MCF 10A (cell line): ENCODE data around the gene ST3GAL3. TPM values are rescaled to one million over a fixed set of nuclear protein-coding genes. Genes with fewer than 3 reads are reported as not detected.

Experiments used
- BruUV-seq: library from RNA; stranded (reverse); fragments of 400-500 nt; replicated peaks from 2 replicates; lab custom pipeline; 2021; lab: Mats Ljungman, UMichigan
- CTCF ChIA-PET: fragments of 300-600 bp; sonication (Branson Sonifier 250); formaldehyde crosslinking; extraction: SDS; loops from one replicate; lab custom pipeline; 2021; ENCODE audit warnings: antibody characterized with exemption, inconsistent platforms; lab: Yijun Ruan, JAX
- POLR2A ChIA-PET: fragments of 300-600, 350-650 bp; sonication (Branson Sonifier 250); formaldehyde crosslinking; extraction: SDS; loops from one replicate; lab custom pipeline; 2020; ENCODE audit warnings: antibody characterized with exemption, inconsistent platforms; lab: Yijun Ruan, JAX
- DNase-seq: peaks from one replicate; pipeline ENCODE4 v3.0.0-alpha.2; 2018; ENCODE audit not compliant: unreplicated experiment
- H3K27ac Mint-ChIP-seq: one replicate; pipeline ENCODE4 v1.8.0; 2022; ENCODE audit warnings: mild to moderate bottlenecking, low read depth, mixed read lengths; ENCODE audit not compliant: unreplicated experiment
- H3K27me3 Mint-ChIP-seq: one replicate; pipeline ENCODE4 v1.8.0; 2022; ENCODE audit warnings: mixed read lengths; ENCODE audit not compliant: insufficient read depth, unreplicated experiment
- H3K36me3 Mint-ChIP-seq: one replicate; pipeline ENCODE4 v1.8.0; 2022; ENCODE audit warnings: mild to moderate bottlenecking, moderate library complexity, mixed read lengths; ENCODE audit not compliant: insufficient read depth, unreplicated experiment
- H3K4me1 Mint-ChIP-seq: one replicate; pipeline ENCODE4 v1.8.0; 2022; ENCODE audit warnings: mixed read lengths; ENCODE audit not compliant: insufficient read depth, unreplicated experiment
- H3K4me3 Mint-ChIP-seq: one replicate; pipeline ENCODE4 v1.8.0; 2022; ENCODE audit warnings: mild to moderate bottlenecking, moderate library complexity, mixed read lengths; ENCODE audit not compliant: unreplicated experiment
- H3K9me3 Mint-ChIP-seq: one replicate; pipeline ENCODE4 v1.8.0; 2022; ENCODE audit warnings: mixed read lengths; ENCODE audit not compliant: unreplicated experiment
- CTCF ChIP-seq: fragments of 200-600 bp; IDR thresholded peaks from one replicate; pipeline ENCODE4 v1.8.0; 2022; ENCODE audit warnings: antibody characterized with exemption, mild to moderate bottlenecking; ENCODE audit not compliant: unreplicated experiment
- intact Hi-C: fragments of 100-400 bp; cut with micrococcal nuclease; formaldehyde crosslinking; loops from 2 replicates; pipeline ENCODE4 v1.14.1; 2022
- total RNA-seq: library from RNA; stranded (reverse); gene quantifications from 2 replicates; pipeline ENCODE4 v1.2.3, GENCODE V29; 2022

ST3GAL3 gene
- total RNA-seq, 1 experiment from 2014 or later: 24.2 TPM

GRCh38 chr1:43796111-43796581, 88.8 kb downstream of the ST3GAL3 start:
- Mint-ChIP-seq H3K9me3 (no peaks in the 10 kb centered on the region), H3K27ac (no peak overlapping the region), H3K36me3 (peaks cover 7% of the 10 kb centered on the region), H3K27me3 (no peaks in the 10 kb centered on the region), H3K4me1 (peaks cover 5% of the 10 kb centered on the region), H3K4me3 (no peak overlapping the region)
- intact Hi-C loops: no loop called here
- no TSS peak for BruUV-seq
- no peak for TF ChIP-seq CTCF
- POLR2A ChIA-PET: interaction anchor here (0.5 to 0.7 kb wide), 3 partner anchors 22 to 97 kb away, joined by 3 to 4 read pairs (median 3); no protein-coding TSS in a partner anchor
- DNase-seq: peak; percentile 45
- CTCF ChIA-PET: no interaction called here

- Mint-ChIP-seq H3K4me1 (peaks cover 5% of the 10 kb centered on the region), H3K9me3 (no peaks in the 10 kb centered on the region), H3K36me3 (peaks cover 15% of the 10 kb centered on the region), H3K4me3 (no peak overlapping the region), H3K27me3 (no peaks in the 10 kb centered on the region), H3K27ac (no peak overlapping the region)
- intact Hi-C loops: no loop called here
- no peak for TF ChIP-seq CTCF
- no TSS peak for BruUV-seq
- DNase-seq: no peak
- CTCF ChIA-PET: interaction anchor here (1.0 kb wide), 1 partner anchor 137 kb away, joined by 3 read pairs; no protein-coding TSS in a partner anchor
- POLR2A ChIA-PET: no interaction called here
Measured at GRCh38 chr1:43797891-43798290, 90.6 kb downstream of the ST3GAL3 start.

- H3K27me3 Mint-ChIP-seq: no peaks in the 10 kb centered on the region
- peaks cover 5% of the 10 kb centered on the region for H3K4me1 Mint-ChIP-seq
- no peak overlapping the region for H3K4me3 Mint-ChIP-seq
- POLR2A ChIA-PET: interaction anchor here (1.2 kb wide), 1 partner anchor 16 kb away, joined by 4 read pairs; no protein-coding TSS in a partner anchor
- TF ChIP-seq CTCF: no peak
- BruUV-seq: no TSS peak
- DNase-seq: no peak
- CTCF ChIA-PET: interaction anchor here (1.3 to 1.5 kb wide), 2 partner anchors 36 to 135 kb away, joined by 4 to 5 read pairs; no protein-coding TSS in a partner anchor
- H3K27ac Mint-ChIP-seq: no peak overlapping the region
- peaks cover 9% of the 10 kb centered on the region for H3K36me3 Mint-ChIP-seq
- intact Hi-C loops: no loop called here
- no peaks in the 10 kb centered on the region for H3K9me3 Mint-ChIP-seq
Measured at GRCh38 chr1:43799656-43800635, 92.6 kb downstream of the ST3GAL3 start.

GRCh38 chr1:43800771-43801170, 93.4 kb downstream of the ST3GAL3 start:
- BruUV-seq: no TSS peak
- Mint-ChIP-seq H3K27me3 (no peaks in the 10 kb centered on the region), H3K4me1 (peaks cover 5% of the 10 kb centered on the region), H3K9me3 (no peaks in the 10 kb centered on the region), H3K4me3 (no peak overlapping the region), H3K36me3 (peaks cover 9% of the 10 kb centered on the region), H3K27ac (no peak overlapping the region)
- POLR2A ChIA-PET: interaction anchor here (1.2 kb wide), 2 partner anchors 17 kb away, joined by 4 read pairs; no protein-coding TSS in a partner anchor
- CTCF ChIA-PET: interaction anchor here (0.9 to 1.5 kb wide), 2 partner anchors 37 to 134 kb away, joined by 4 to 5 read pairs; no protein-coding TSS in a partner anchor
- intact Hi-C loops: no loop called here
- DNase-seq: no peak
- TF ChIP-seq CTCF: no peak
